Measurements from ENCODE around the gene FAM50B. TPM values are rescaled to one million over a fixed set of nuclear protein-coding genes. Genes with fewer than 3 reads are reported as not detected.

The FAM50B gene
- total and polyA plus RNA-seq, 10 of the 15 experiments (the other 5 are each of a cell fraction or from before 2014, with no cell fraction given) = 0.58 to 10.2 (median 5.9) TPM

DNA sequence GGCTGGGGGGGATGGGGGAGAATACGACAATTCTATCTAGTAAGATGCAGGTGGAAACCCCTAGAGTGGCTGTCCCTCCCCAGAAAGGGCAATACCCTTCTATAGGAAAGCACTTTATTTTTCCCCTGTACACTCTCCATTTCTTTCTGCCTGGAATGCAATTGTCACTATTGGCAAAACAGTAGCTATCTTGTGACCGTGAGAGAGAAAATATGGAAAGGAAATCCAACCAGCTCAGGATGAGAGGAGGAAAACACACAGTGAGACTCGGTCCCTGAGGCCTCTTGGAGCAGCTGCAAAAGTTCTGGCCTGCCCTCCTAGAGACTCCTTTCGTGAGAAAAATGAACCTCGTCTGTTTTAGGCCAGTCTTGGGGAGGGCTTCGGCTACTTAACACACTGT is 43.4 kb downstream of the FAM50B start (continued):
- TF ChIP-seq, protein P1, sequence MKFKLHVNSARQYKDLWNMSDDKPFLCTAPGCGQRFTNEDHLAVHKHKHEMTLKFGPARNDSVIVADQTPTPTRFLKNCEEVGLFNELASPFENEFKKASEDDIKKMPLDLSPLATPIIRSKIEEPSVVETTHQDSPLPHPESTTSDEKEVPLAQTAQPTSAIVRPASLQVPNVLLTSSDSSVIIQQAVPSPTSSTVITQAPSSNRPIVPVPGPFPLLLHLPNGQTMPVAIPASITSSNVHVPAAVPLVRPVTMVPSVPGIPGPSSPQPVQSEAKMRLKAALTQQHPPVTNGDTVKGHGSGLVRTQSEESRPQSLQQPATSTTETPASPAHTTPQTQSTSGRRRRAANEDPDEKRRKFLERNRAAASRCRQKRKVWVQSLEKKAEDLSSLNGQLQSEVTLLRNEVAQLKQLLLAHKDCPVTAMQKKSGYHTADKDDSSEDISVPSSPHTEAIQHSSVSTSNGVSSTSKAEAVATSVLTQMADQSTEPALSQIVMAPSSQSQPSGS (IDR thresholded peaks at IDR 0.05; ENCODE audit: low read length) = no peak
- TF ChIP-seq MTA3 (IDR thresholded peaks at IDR 0.05; ENCODE audit: borderline replicate concordance, low read length) (no peak), SUZ12 (IDR thresholded peaks at IDR 0.05; ENCODE audit: unreplicated experiment) (no peak), YY1 (IDR thresholded peaks at IDR 0.05; ENCODE audit: low read depth, low read length) (no peak), E2F4 (IDR thresholded peaks at IDR 0.05; ENCODE audit: low read depth, low read length) (no peak), CHD4 (IDR thresholded peaks at IDR 0.05) (no peak), NR2C2 (IDR thresholded peaks at IDR 0.05; ENCODE audit: borderline replicate concordance, control insufficient read depth, insufficient read length, low read depth) (no peak), POLR2A (IDR thresholded peaks at IDR 0.05; ENCODE audit: low read depth, low read length) (no peak), TARDBP (IDR thresholded peaks at IDR 0.05; ENCODE audit: borderline replicate concordance) (no peak), CTCF (IDR thresholded peaks at IDR 0.05 in 2 of 3, conservative IDR thresholded peaks at IDR 0.05 in 1 of 3; ENCODE audit: control insufficient read depth in 2 of 3, extremely low read depth in 1 of 3, insufficient read depth in 1 of 3, low read depth in 3 of 3, low read length in 3 of 3) (no peak), MEF2A (IDR thresholded peaks at IDR 0.05; ENCODE audit: insufficient read depth, low read depth, low read length) (no peak), TCF12 (IDR thresholded peaks at IDR 0.05; ENCODE audit: low read depth, low read length) (no peak), NFXL1 (IDR thresholded peaks at IDR 0.05; ENCODE audit: borderline replicate concordance) (no peak), ZSCAN29 (IDR thresholded peaks at IDR 0.05) (no peak)

Data from GM12878 (cell line).